Ascending aorta (tissue), 2 donors: ENCODE data around the gene GANAB. TPM values are rescaled to one million over a fixed set of nuclear protein-coding genes. Genes with fewer than 3 reads are reported as not detected.
"Not testable (repeated sequence)": the region's sequence is repeated elsewhere in the genome, so short reads cannot be mapped to it uniquely, and the experiment has no call there.

Experiments used
- DNase-seq, 2 donors: peaks; one replicate each; pipeline ENCODE4 v3.0.0-alpha.2; 2019; ENCODE audit warnings: low spot score in 2 of 2
- H3K27ac ChIP-seq, 2 donors: fragments of 200-600 bp; sonication (generic); one replicate each; pipeline ENCODE4 v1.5.1; 2016 to 2017; ENCODE audit warnings: mild to moderate bottlenecking in 1 of 2
- H3K27me3 ChIP-seq: fragments of 200-600 bp; sonication (generic); one replicate; pipeline ENCODE4 v1.5.1; 2017
- H3K36me3 ChIP-seq, 2 donors: fragments of 200-600 bp; sonication (generic); one replicate each; pipeline ENCODE4 v1.5.1; 2016
- H3K4me1 ChIP-seq, 2 donors: fragments of 200-600 bp; sonication (generic); one replicate each; pipeline ENCODE4 v1.5.1; 2016 to 2017; ENCODE audit warnings: mild to moderate bottlenecking in 1 of 2
- H3K4me3 ChIP-seq, 2 donors: fragments of 200-600 bp; sonication (generic); one replicate each; pipeline ENCODE4 v1.5.1; 2016 to 2017; ENCODE audit warnings: mild to moderate bottlenecking in 1 of 2
- H3K9me3 ChIP-seq, 2 donors: fragments of 200-600 bp; sonication (generic); one replicate each; pipeline ENCODE4 v1.5.1; 2016
- intact Hi-C: fragments of 100-400 bp; cut with DNase I; formaldehyde crosslinking; loops from one replicate; pipeline ENCODE4 v1.15.1; 2023
- total RNA-seq: library from RNA; depleted of rRNA; stranded (reverse); fragments of >200 nt; gene quantifications from one replicate; pipeline ENCODE4 v1.1.0, GENCODE V29; 2016
- TF ChIP-seq, protein P1 (sequence below), 3 experiments: fragments of 200-600 bp in 2 of 3; fragments of 450-650 bp in 1 of 3; sonication (generic) in 2 of 3; IDR thresholded peaks; one replicate each; pipeline ENCODE4 v1.5.1; 2016 to 2019; ENCODE audit warnings: antibody characterized with exemption in 3 of 3, mild to moderate bottlenecking in 1 of 3, moderate library complexity in 1 of 3

GANAB gene
- total RNA-seq, 1 donor from 2014 or later = 326 TPM

DNA sequence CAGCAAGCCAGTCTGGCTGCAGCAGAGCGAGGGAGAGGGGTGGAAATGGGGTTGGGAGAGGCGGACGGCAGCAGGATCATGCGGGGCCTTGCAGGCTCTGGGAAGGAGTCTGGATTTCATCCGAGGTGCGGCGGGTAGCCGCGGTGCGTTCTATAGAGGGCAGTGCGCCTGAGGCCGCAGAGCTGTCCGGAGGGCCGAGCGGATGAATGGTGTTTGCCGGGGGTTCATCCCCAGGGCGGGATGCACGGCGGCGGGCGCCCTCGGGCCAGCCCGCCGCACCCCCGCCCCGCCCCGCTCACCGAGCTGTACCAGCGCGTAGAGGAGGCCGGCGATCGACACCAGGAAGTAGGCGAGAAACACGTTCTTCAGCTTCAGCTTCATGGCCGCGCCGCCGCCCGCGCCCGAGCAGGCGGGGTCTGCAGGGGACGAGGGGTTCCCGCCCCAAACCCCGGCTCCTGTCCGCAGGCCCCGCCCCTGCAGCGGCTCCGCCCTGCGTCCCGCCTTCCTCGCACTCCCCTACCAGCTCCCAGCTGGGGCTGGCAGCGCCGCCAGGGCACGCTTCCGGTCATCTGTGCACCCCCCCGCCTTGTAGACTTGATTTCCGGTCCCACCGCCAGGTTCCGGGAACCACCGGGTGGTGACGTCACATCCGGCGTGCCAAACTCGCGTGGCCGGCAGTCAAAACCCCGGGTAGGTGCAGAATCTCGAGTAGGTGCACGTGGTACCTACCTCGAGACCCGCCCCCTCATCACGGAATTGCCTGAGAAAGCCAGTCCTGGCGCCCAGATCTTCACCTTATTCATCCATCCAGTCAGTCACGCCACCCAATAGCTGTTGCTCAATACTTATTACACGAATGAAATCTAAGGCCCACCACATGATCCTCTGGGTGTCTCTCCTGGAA, 24.6 kb downstream of the GANAB start, which contains the start of gene B3GAT3:
Gene B3GAT3 (minus strand): TSS at position 420 of the 904 bp plus-strand sequence. CDS start 39 bp downstream, at position 381.
- Histone ChIP-seq H3K36me3 (peaks cover 19 to 31% of the 10 kb centered on the region in 2 donors), H3K9me3 (no peaks in the 10 kb centered on the region), H3K4me3 (peak within 1 kb of the TSS; percentile 69 to 93), H3K4me1 (peaks cover 4 to 10% of the 10 kb centered on the region in 2 donors), H3K27ac (peak within 1 kb of the TSS; percentile 67 to 92), H3K27me3 (no peaks in the 10 kb centered on the region)
- TF ChIP-seq, protein P1, sequence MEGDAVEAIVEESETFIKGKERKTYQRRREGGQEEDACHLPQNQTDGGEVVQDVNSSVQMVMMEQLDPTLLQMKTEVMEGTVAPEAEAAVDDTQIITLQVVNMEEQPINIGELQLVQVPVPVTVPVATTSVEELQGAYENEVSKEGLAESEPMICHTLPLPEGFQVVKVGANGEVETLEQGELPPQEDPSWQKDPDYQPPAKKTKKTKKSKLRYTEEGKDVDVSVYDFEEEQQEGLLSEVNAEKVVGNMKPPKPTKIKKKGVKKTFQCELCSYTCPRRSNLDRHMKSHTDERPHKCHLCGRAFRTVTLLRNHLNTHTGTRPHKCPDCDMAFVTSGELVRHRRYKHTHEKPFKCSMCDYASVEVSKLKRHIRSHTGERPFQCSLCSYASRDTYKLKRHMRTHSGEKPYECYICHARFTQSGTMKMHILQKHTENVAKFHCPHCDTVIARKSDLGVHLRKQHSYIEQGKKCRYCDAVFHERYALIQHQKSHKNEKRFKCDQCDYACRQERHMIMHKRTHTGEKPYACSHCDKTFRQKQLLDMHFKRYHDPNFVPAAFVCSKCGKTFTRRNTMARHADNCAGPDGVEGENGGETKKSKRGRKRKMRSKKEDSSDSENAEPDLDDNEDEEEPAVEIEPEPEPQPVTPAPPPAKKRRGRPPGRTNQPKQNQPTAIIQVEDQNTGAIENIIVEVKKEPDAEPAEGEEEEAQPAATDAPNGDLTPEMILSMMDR (IDR thresholded peaks at IDR 0.05) = peak in 1 of 3 experiments; percentile 1
- intact Hi-C loops = loop anchor here (1.0 to 2.0 kb wide), 5 partner anchors 9 to 105 kb away; partner anchors contain the start of genes GANAB, HNRNPUL2 and ROM1
- DNase-seq = peak; percentile 92 to 99

DNA sequence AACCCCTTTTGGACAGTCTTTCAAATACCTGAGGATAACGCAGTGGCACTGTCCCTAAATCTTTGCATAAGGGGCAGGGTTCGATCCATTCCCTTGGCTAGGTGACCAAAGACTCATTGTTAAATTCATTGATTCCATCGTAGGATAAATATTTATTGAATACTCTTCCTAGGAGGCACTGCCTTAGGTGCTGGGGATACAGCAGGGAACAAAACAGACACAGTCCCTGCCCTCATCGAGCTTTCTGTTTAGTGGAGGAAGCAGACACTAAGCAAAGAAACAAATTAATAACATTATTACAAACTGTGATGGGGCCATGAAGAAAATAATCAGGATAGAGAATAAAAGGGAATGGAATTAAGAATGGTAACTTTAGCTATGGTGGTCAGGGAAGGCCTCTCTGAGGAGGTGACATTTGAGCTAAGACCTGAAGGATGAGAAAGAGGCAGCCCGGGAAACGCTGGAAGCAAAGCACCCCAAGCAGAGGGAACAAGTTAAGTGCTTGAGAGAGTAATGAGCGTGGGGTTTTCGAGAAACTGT, 25.3 kb downstream of the GANAB start:
- no peaks in the 10 kb centered on the region for H3K27me3 ChIP-seq
- H3K4me3 ChIP-seq = peak overlapping the region; percentile 69 to 93
- H3K9me3 ChIP-seq = no peaks in the 10 kb centered on the region
- no peak for DNase-seq
- TF ChIP-seq, protein P1 (IDR thresholded peaks at IDR 0.05) = no peak
- H3K4me1 ChIP-seq = peaks cover 4 to 10% of the 10 kb centered on the region in 2 donors
- intact Hi-C loops = loop anchor here (1.0 to 2.0 kb wide), 3 partner anchors 8 to 106 kb away; partner anchors contain the start of genes HNRNPUL2 and ROM1
- peak overlapping the region; percentile 67 to 92 for H3K27ac ChIP-seq
- peaks cover 19 to 31% of the 10 kb centered on the region in 2 donors for H3K36me3 ChIP-seq

DNA sequence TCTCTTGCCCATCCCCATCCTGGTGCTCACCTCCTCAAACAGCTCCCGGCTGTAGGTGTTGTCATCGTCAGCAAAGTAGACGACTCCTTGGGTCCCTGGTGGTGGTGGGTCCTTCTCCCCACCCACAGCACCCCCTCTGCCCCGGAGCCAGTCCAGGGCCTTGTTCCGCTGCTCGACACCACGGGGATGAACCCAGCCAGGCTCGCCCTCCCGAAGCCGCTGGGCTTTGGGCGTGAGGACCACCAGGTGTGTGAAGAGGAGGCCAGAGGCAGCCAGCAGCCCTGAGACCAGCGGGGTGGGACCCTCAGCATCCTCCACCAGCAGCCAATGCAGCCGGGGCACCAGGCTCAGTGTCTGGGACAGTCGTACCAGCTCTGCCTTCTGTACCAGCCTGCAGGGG, 29.5 kb downstream of the GANAB start:
- H3K9me3 ChIP-seq, H3K27ac ChIP-seq, H3K4me3 ChIP-seq, DNase-seq, H3K27me3 ChIP-seq, intact Hi-C loops: not testable (repeated sequence)
- Histone ChIP-seq H3K4me1 (peaks cover 4 to 15% of the 10 kb centered on the region in 2 donors), H3K36me3 (peaks cover 14 to 25% of the 10 kb centered on the region in 2 donors)

DNA sequence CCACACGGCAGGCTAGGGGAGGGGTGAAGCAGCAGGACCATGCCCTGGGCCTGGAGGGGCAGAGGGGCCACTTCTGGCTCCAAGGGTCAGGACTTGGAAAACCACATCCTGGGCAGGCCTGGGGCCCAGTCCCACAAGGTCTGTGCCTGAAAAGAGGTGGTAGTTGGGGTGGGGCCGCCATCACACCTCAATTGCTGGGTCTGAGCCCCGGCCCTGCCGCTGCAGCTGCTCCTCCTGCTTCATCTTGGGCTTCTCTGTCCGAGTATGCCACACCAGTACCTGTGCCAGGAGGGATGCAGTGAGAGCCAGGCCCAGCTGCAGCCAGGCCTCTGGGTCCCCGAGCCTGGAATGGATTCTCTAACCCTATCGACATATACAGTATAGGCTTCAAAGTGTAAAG, 30.9 kb downstream of the GANAB start:
- Histone ChIP-seq H3K4me3 (no peak overlapping the region), H3K27ac (no peak overlapping the region), H3K27me3 (no peaks in the 10 kb centered on the region), H3K36me3 (peaks cover 18 to 28% of the 10 kb centered on the region in 2 donors), H3K4me1 (peaks cover 9 to 22% of the 10 kb centered on the region in 2 donors), H3K9me3 (no peaks in the 10 kb centered on the region)
- no peak for DNase-seq
- intact Hi-C loops = no loop called here
- TF ChIP-seq, protein P1 (IDR thresholded peaks at IDR 0.05) = no peak

DNA sequence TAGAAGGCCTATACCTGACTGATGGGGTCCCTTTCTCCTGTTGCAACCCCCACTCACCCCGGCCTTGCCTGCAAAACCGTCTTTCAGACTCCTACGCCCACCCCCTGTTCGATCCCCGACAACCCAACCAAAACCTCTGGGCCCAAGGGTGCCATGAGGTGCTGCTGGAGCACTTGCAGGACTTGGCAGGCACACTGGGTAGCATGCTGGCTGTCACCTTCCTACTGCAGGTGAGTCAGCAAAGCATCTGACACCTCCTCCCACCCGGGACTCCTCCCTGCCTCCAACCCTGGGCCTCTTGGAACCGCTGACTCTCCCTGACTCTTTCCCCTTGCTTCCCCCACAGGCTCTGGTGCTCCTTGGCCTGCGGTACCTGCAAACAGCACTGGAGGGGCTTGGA, 32.1 kb downstream of the GANAB start:
- intact Hi-C loops = loop anchor here (5.0 kb wide), 1 partner anchor 218 kb away; the partner anchor contains the start of genes STX5 and TEX54
- Histone ChIP-seq H3K36me3 (peaks cover 27 to 38% of the 10 kb centered on the region in 2 donors), H3K27ac (peak overlapping the region; percentile 98 to 99)

More for the DNA sequence above, 32.1 kb downstream of the GANAB start:
- DNase-seq = no peak
- TF ChIP-seq, protein P1 (IDR thresholded peaks at IDR 0.05) = no peak
- Histone ChIP-seq H3K9me3 (no peaks in the 10 kb centered on the region), H3K27me3 (no peaks in the 10 kb centered on the region), H3K4me3 (no peak overlapping the region), H3K4me1 (peaks cover 11 to 27% of the 10 kb centered on the region in 2 donors)
